Activated T-cell treated with anti-CD3 and anti-CD28 coated beads for 48 hours (primary cell): ENCODE measurements around the gene CDO1.
A peak's percentile ranks its signal among the peaks of the same experiment; 100 is the strongest.

Source experiments
- DNase-seq: peaks from one replicate; pipeline ENCODE4 v3.0.0-alpha.2; 2020; ENCODE audit warnings: low read depth

Gene CDO1

DNA sequence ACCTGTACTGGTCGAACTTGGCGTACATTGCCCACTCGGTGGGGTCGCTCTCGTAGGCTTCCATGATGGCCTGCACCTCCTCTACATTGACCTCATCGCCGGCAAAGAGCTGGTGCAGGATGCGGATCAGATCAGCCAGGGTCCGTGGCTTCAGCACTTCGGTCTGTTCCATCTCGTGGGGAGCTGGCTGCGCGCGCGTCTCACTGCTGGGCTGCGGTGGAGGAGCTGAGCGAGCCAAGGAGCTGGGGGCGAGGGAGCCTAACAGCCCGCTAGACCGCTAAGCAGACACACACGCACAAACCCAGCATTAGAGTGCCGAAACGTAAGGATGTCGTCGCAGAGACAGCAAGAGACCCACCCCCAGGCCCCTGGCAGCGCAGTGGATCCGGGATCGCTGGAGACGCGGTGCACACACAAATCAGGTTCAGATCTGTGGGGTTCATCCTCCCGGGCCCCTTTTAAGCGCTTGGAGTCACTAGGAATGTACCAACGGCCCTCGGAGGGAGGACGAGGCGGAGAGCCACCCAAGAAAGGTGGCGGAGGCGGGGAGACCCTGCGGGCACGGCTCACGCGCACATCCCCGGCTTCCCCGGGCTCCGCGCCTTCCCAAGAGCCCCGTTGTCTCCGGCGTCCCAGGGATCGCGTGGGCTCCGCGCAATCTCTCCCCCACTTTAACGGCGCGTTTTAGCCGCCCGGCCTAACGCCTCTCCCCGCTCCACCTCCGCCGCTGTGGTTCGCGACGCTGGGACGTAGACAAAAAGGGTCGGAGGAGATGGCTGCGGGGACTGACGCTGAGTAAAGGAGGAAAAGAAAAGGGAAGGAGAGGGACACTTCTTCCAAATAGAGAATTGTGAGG is at the start of gene CDO1:
TSS of gene CDO1 (minus strand) at position 434 of the 856 bp plus-strand sequence. CDS start at position 172, 262 bp downstream.
- DNase-seq = peak; percentile 36

GRCh38 chr5:115859378-115859777 is 42.9 kb upstream of the CDO1 start:
- DNase-seq = no peak

GRCh38 chr5:115858396-115858795 is 41.9 kb upstream of the CDO1 start:
- no peak for DNase-seq

DNA sequence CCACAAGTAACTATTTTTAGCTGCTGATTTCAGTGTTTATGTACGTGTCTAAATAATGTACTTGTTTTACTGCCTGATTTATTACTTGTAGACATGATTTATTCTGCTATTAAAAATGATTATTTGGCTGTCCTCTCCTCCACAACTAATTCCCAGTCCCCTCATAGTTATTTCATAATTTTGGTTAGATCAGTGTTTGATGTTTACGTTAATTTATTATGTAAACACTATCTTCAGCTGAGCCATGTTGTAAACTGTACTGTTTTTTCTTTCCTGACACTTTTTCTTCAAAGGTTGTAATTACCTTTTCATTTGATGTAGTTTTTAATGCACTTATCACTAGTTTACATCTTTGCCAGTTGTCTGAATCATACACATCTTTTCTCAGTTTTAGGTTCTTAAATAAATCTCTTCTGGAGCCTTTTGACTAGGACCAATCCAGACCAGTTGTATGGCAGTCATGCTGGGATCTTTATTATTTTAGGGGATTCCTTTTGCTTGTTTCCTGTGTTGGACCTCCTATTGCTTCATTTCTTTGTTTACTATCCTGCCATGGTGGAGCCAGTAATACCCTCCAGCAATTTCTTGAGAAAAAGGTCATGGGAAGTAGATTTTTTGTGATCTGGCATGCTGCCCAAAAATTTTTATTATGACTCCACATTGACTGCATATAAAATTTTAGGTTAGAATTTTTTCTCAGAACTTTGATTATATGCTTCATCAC is 41.3 kb upstream of the CDO1 start:
- DNase-seq = no peak

- DNase-seq = no peak
These were observed 40.6 kb upstream of the CDO1 start for GRCh38 chr5:115857057-115857479.

GRCh38 chr5:115855959-115856358 is 39.5 kb upstream of the CDO1 start:
- no peak for DNase-seq

DNA sequence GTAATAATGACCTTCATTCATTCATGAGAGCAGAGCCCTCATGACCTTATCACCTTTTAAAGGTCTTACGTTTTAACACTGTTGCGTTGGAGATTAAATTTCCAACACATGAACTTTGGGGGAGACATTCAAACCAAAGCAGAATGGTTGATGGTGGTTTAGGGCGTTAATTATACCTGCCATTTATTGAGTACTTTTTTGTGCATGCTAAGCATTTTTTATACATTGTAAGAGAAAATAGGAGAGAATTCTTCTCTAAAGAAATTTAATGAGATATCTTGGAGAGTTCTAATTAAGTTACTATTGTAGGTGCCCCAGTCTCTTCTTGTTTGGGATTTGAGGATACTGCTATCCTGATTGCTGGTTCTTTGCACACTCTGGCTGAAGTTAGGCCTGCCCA is 37.7 kb upstream of the CDO1 start:
- no peak for DNase-seq

DNA sequence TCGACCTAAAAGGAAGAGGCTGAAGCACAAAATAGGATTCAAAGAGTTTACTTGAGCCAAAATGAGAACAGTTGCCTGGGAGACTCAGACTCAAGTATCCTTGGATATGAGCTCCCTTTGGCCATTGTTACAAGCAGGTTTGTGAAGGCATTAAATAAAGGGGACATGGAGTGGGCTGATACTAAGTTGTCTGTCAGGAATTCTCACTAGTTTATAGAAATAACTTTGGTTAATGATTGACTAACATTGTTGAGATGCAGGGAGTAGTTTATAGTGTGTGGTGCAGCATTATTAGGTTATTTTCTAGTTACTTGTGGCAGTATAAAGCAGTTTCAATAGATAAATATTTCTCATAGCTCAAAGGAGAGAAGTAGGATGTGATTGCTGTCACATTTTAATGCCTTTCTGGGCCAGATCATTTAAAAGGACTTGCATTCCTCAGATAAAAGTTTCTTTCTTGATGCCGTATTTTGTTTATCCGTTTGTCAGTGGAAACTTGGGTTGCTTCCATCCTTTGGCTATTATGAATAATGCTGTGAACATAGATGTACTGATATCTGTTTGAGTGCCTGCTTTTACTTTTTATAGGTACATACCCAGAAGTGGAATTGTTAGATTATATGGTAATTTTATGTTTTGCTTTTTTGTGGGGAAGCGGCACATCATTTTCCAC is 34.4 kb upstream of the CDO1 start:
- no peak for DNase-seq

GRCh38 chr5:115849258-115849798 is 32.9 kb upstream of the CDO1 start:
- no peak for DNase-seq

GRCh38 chr5:115847290-115847689 is 30.8 kb upstream of the CDO1 start:
- DNase-seq = no peak

GRCh38 chr5:115844321-115844817 is 27.9 kb upstream of the CDO1 start:
- DNase-seq = no peak

GRCh38 chr5:115843444-115844130 is 27.1 kb upstream of the CDO1 start:
- DNase-seq = no peak

- DNase-seq = no peak
These were observed 26.5 kb upstream of the CDO1 start for GRCh38 chr5:115842952-115843351.

GRCh38 chr5:115842089-115842935 is 25.9 kb upstream of the CDO1 start:
- no peak for DNase-seq

DNA sequence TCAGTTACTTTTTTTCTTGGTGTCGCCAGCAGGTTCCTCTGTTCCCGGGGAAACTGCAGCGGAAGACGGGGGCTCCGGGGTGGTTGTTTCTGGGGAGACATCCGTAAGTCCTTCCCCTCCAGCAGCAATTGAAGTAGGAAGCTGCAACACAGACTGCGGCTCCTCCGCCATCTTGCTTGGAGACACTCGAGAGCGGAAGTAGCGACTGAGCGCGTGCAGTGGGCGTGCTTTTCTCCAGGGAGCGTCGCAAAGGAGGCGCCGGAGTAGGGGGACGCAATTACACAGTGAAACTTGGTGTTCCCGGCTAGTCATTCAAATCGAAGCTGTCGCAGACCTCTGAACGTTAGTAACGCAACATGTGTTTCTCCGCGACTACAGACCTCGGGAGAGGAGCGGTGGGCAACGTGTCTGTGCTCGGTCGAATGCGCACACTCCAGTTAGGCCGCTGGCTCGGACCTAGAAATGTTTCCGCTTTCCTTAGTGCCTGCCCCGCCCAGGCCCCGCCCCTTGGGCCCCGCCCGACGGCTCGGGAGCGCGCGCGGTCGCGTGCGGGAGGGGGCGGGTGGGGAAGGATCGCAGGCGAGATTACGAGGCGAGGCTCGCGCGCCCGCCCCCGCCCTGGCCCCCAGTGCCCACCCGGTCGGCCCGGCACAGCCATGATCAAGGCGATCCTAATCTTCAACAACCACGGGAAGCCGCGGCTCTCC is 25.1 kb upstream of the CDO1 start, which contains the start of the genes AP3S1 and ATG12:
TSS of gene AP3S1 (plus strand) at position 554 of the 707 bp plus-strand sequence. CDS start at position 657, 103 bp downstream.
TSS of gene ATG12 (minus strand) at position 184 of the 707 bp plus-strand sequence. CDS start at position 171, 13 bp downstream.
- peak; percentile 86 for DNase-seq

DNA sequence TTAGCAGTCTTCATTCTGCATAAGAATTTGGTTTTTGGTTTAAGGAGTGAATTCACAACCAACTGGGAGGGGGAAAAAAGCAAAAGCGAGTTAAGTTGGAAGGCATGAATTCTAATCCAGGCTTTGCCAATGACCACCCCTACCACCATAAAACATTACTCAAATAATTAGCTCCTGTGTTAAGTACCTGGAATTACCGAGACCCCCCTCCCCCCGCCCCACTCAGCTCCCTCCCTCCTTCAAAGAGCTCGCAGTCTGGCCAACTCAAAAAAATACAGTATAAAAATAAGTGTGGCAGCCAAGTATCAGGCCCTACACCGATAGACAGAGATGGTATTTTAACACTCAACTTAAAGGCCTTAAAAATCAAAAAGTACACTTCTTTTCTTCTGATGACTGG is 24.4 kb upstream of the CDO1 start:
- no peak for DNase-seq

GRCh38 chr5:115838885-115839518 is 22.5 kb upstream of the CDO1 start:
- no peak for DNase-seq

GRCh38 chr5:115835481-115835880 is 19.0 kb upstream of the CDO1 start:
- DNase-seq = no peak

DNA sequence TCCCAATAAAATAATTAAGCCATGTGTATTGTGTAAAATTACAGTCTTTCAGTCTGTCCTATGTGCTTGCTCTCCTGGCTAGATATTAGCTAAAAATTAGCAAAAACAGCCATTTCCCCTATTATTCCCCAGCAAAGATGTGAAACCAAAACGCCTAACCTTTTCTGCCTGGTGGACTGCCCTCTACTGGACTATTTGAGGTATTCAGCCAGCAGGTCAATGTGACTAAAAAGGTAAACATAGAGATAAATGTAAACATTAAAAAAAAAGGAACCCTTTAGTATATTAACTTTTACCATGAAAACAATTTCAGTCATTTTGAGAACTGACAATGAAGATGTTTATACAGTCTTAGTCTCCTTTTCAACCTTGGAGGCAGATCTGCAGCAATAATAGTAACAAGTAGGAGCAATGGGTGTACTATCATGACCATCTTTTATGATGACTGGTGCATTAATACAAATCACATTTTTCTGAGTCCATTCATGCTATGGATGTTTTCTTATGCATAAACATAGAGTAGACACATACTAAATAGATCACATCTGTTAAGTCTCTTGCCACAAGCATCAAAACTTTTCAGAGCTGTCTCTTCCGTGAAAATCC is 14.8 kb upstream of the CDO1 start:
- DNase-seq = no peak
